NCI-H2171 (cell line): ENCODE measurements around the gene AEBP1.

Experiments used
- DNase-seq: peaks from one replicate; lab custom pipeline; 2025; lab: John Stamatoyannopoulos, UW

AEBP1 gene

GRCh38 chr7:44066494-44067063, 37.6 kb upstream of the AEBP1 start:
- no peak for DNase-seq

- no peak for DNase-seq
Observed at GRCh38 chr7:44067064-44067951, 36.8 kb upstream of the AEBP1 start.

- DNase-seq: no peak
Observed at GRCh38 chr7:44068054-44068453, 36.1 kb upstream of the AEBP1 start.

- no peak for DNase-seq
Observed at GRCh38 chr7:44071726-44072363, 32.3 kb upstream of the AEBP1 start.

- no peak for DNase-seq
Observed at GRCh38 chr7:44072364-44073231, 31.5 kb upstream of the AEBP1 start.

- DNase-seq: no peak
Observed at GRCh38 chr7:44073664-44074348, 30.3 kb upstream of the AEBP1 start.

GRCh38 chr7:44074349-44074695, 29.8 kb upstream of the AEBP1 start:
- DNase-seq: no peak

- no peak for DNase-seq
Observed at GRCh38 chr7:44075296-44076075, 28.7 kb upstream of the AEBP1 start.

GRCh38 chr7:44076101-44076895, 27.8 kb upstream of the AEBP1 start:
- no peak for DNase-seq

- DNase-seq: no peak
Observed at GRCh38 chr7:44077061-44077460, 27.1 kb upstream of the AEBP1 start.

- DNase-seq: no peak
Observed at GRCh38 chr7:44077681-44078091, 26.5 kb upstream of the AEBP1 start.

GRCh38 chr7:44078521-44078920, 25.6 kb upstream of the AEBP1 start:
- no peak for DNase-seq

GRCh38 chr7:44079331-44080021, 24.7 kb upstream of the AEBP1 start:
- no peak for DNase-seq

GRCh38 chr7:44080118-44080517, 24.0 kb upstream of the AEBP1 start:
- DNase-seq: no peak

GRCh38 chr7:44080686-44081265, 23.4 kb upstream of the AEBP1 start:
- DNase-seq: no peak

- no peak for DNase-seq
Observed at GRCh38 chr7:44081266-44081748, 22.8 kb upstream of the AEBP1 start.

- DNase-seq: peak; percentile 99
Observed at GRCh38 chr7:44082541-44083207, 21.5 kb upstream of the AEBP1 start.

- DNase-seq: no peak
Observed at GRCh38 chr7:44083796-44084195, 20.3 kb upstream of the AEBP1 start.
